HEK293 (cell line): ENCODE data around the gene B9D1.
A peak's percentile ranks its signal among the peaks of the same experiment; 100 is the strongest.

Experiments
- CTCF ChIA-PET: fragments of 350-600 bp; formaldehyde crosslinking; extraction: SDS; loops from one replicate; lab custom pipeline; 2021; ENCODE audit warnings: antibody characterized with exemption; lab: Yijun Ruan, JAX
- POLR2A ChIA-PET: fragments of 300-600 bp; formaldehyde crosslinking; extraction: SDS; loops from one replicate; lab custom pipeline; 2020; ENCODE audit warnings: antibody characterized with exemption, inconsistent platforms; lab: Yijun Ruan, JAX
- H3K27ac ChIP-seq: fragments of 200-500 bp; sonication (Bioruptor generic); 2 replicates; pipeline ENCODE4 v1.5.1; 2014; ENCODE audit warnings: low read depth, low read length, control low read depth, inconsistent platforms; ENCODE audit errors: extremely low read depth
- H3K36me3 ChIP-seq, 2 experiments: fragments of 200-500 bp in 1 of 2; sonication (Bioruptor generic) in 1 of 2; 1 replicate in 1 of 2; 2 replicates in 1 of 2; pipeline ENCODE4 v1.5.1; 2014 to 2017; ENCODE audit warnings: inconsistent platforms in 2 of 2, low read length in 2 of 2; ENCODE audit not compliant: control insufficient read depth in 2 of 2, insufficient read depth in 1 of 2
- H3K4me1 ChIP-seq: fragments of 200-500 bp; sonication (Bioruptor generic); 2 replicates; pipeline ENCODE4 v1.5.1; 2014; ENCODE audit warnings: mild to moderate bottlenecking, low read length, inconsistent platforms; ENCODE audit not compliant: control insufficient read depth, insufficient read depth
- H3K4me3 ChIP-seq: 2 replicates; pipeline ENCODE4 v1.5.1; 2011; ENCODE audit warnings: low read depth, mild to moderate bottlenecking, control low read depth, low read length, moderate library complexity
- H3K9me3 ChIP-seq: fragments of 200-500 bp; sonication (Bioruptor generic); 2 replicates; pipeline ENCODE4 v1.5.1; 2014; ENCODE audit warnings: low read depth, low read length, inconsistent platforms; ENCODE audit not compliant: control insufficient read depth, insufficient read depth
- GLIS1 ChIP-seq: fragments of 450-650 bp; formaldehyde crosslinking; IDR thresholded peaks from 2 replicates; pipeline ENCODE4 v1.5.1; 2016; ENCODE audit warnings: missing biosample characterization, missing genetic modification characterization
- GLIS2 ChIP-seq: fragments of 450-650 bp; formaldehyde crosslinking; IDR thresholded peaks from 2 replicates; pipeline ENCODE4 v1.5.1; 2016; ENCODE audit warnings: missing biosample characterization, missing genetic modification characterization
- KLF1 ChIP-seq: fragments of 450-650 bp; formaldehyde crosslinking; IDR thresholded peaks from 2 replicates; pipeline ENCODE4 v1.5.1; 2016; ENCODE audit warnings: missing biosample characterization, missing genetic modification characterization
- KLF16 ChIP-seq: fragments of 450-650 bp; formaldehyde crosslinking; IDR thresholded peaks from 2 replicates; pipeline ENCODE4 v1.5.1; 2017; ENCODE audit warnings: missing biosample characterization, missing genetic modification characterization
- MZF1 ChIP-seq: fragments of 450-650 bp; formaldehyde crosslinking; IDR thresholded peaks from 2 replicates; pipeline ENCODE4 v1.5.1; 2017; ENCODE audit warnings: missing biosample characterization, missing genetic modification characterization, borderline replicate concordance
- SCRT1 ChIP-seq: fragments of 450-650 bp; formaldehyde crosslinking; IDR thresholded peaks from 2 replicates; pipeline ENCODE4 v1.5.1; 2016; ENCODE audit warnings: missing biosample characterization, missing genetic modification characterization, borderline replicate concordance
- SP2 ChIP-seq: fragments of 450-650 bp; formaldehyde crosslinking; IDR thresholded peaks from 2 replicates; pipeline ENCODE4 v1.5.1; 2016; ENCODE audit warnings: missing biosample characterization, missing genetic modification characterization
- SP7 ChIP-seq: fragments of 450-650 bp; formaldehyde crosslinking; IDR thresholded peaks from 2 replicates; pipeline ENCODE4 v1.5.1; 2016; ENCODE audit warnings: missing biosample characterization, missing genetic modification characterization
- WT1 ChIP-seq: fragments of 450-650 bp; formaldehyde crosslinking; IDR thresholded peaks from 2 replicates; pipeline ENCODE4 v1.5.1; 2016; ENCODE audit warnings: missing biosample characterization, missing genetic modification characterization
- ZBTB20 ChIP-seq: fragments of 450-650 bp; formaldehyde crosslinking; IDR thresholded peaks from 2 replicates; pipeline ENCODE4 v1.5.1; 2016; ENCODE audit warnings: missing biosample characterization, missing genetic modification characterization
- ZBTB8A ChIP-seq: fragments of 450-650 bp; formaldehyde crosslinking; IDR thresholded peaks from 2 replicates; pipeline ENCODE4 v1.5.1; 2016; ENCODE audit warnings: missing biosample characterization, missing genetic modification characterization
- ZIC2 ChIP-seq: fragments of 450-650 bp; formaldehyde crosslinking; IDR thresholded peaks from 2 replicates; pipeline ENCODE4 v1.5.1; 2016; ENCODE audit warnings: missing biosample characterization, missing genetic modification characterization
- ZNF23 ChIP-seq: fragments of 450-650 bp; formaldehyde crosslinking; IDR thresholded peaks from 2 replicates; pipeline ENCODE4 v1.5.1; 2016; ENCODE audit warnings: missing biosample characterization, missing genetic modification characterization, borderline replicate concordance
- ZNF239 ChIP-seq: fragments of 450-650 bp; formaldehyde crosslinking; IDR thresholded peaks from 2 replicates; pipeline ENCODE4 v1.5.1; 2016; ENCODE audit warnings: missing biosample characterization, missing genetic modification characterization
- ZNF341 ChIP-seq: fragments of 450-650 bp; formaldehyde crosslinking; IDR thresholded peaks from 2 replicates; pipeline ENCODE4; 2016; ENCODE audit warnings: low read depth, missing biosample characterization, missing genetic modification characterization
- ZNF394 ChIP-seq: fragments of 450-650 bp; formaldehyde crosslinking; IDR thresholded peaks from 2 replicates; pipeline ENCODE4 v1.5.1; 2016; ENCODE audit warnings: missing biosample characterization, missing genetic modification characterization, mild to moderate bottlenecking, moderate library complexity, borderline replicate concordance
- ZNF48 ChIP-seq: fragments of 450-650 bp; formaldehyde crosslinking; IDR thresholded peaks from 2 replicates; pipeline ENCODE4 v1.5.1; 2016; ENCODE audit warnings: missing biosample characterization, missing genetic modification characterization
- ZNF529 ChIP-seq: fragments of 450-650 bp; formaldehyde crosslinking; IDR thresholded peaks from 2 replicates; pipeline ENCODE4 v1.5.1; 2017; ENCODE audit warnings: missing genetic modification characterization, missing biosample characterization; ENCODE audit not compliant: insufficient replicate concordance
- ZNF561 ChIP-seq: fragments of 450-650 bp; IDR thresholded peaks from 2 replicates; pipeline ENCODE4 v1.5.1; 2018; ENCODE audit warnings: missing biosample characterization, missing genetic modification characterization, borderline replicate concordance
- ZNF600 ChIP-seq: fragments of 450-650 bp; formaldehyde crosslinking; IDR thresholded peaks from 2 replicates; pipeline ENCODE4 v1.5.1; 2016; ENCODE audit warnings: missing biosample characterization, missing genetic modification characterization
- ZNF610 ChIP-seq: fragments of 450-650 bp; formaldehyde crosslinking; IDR thresholded peaks from 2 replicates; pipeline ENCODE4 v1.5.1; 2016; ENCODE audit warnings: missing biosample characterization, missing genetic modification characterization, borderline replicate concordance
- ZNF621 ChIP-seq: fragments of 450-650 bp; formaldehyde crosslinking; IDR thresholded peaks from 2 replicates; pipeline ENCODE4 v1.5.1; 2017; ENCODE audit warnings: missing biosample characterization, missing genetic modification characterization
- ZNF747 ChIP-seq: fragments of 450-650 bp; formaldehyde crosslinking; IDR thresholded peaks from 2 replicates; pipeline ENCODE4 v1.5.1; 2016; ENCODE audit warnings: missing biosample characterization, missing genetic modification characterization
- ZNF785 ChIP-seq: fragments of 450-650 bp; formaldehyde crosslinking; IDR thresholded peaks from 2 replicates; pipeline ENCODE4 v1.5.1; 2016; ENCODE audit warnings: missing biosample characterization, missing genetic modification characterization
- ZNF792 ChIP-seq: fragments of 450-650 bp; formaldehyde crosslinking; IDR thresholded peaks from 2 replicates; pipeline ENCODE4 v1.5.1; 2016; ENCODE audit warnings: missing biosample characterization, missing genetic modification characterization
- ZSCAN16 ChIP-seq: fragments of 450-650 bp; formaldehyde crosslinking; IDR thresholded peaks from 2 replicates; pipeline ENCODE4 v1.5.1; 2016; ENCODE audit warnings: missing biosample characterization, missing genetic modification characterization
- TF ChIP-seq, protein P1 (sequence below): fragments of 450-650 bp; formaldehyde crosslinking; IDR thresholded peaks from 2 replicates; pipeline ENCODE4 v1.5.1; 2016; ENCODE audit warnings: missing biosample characterization, missing genetic modification characterization
- TF ChIP-seq, protein P2 (sequence below): fragments of 450-650 bp; formaldehyde crosslinking; IDR thresholded peaks from 2 replicates; pipeline ENCODE4 v1.5.1; 2016; ENCODE audit warnings: missing biosample characterization, missing genetic modification characterization
- TF ChIP-seq, protein P3 (sequence below): fragments of 450-650 bp; formaldehyde crosslinking; IDR thresholded peaks from 2 replicates; pipeline ENCODE4 v1.5.1; 2016; ENCODE audit warnings: missing biosample characterization, missing genetic modification characterization

B9D1 gene

DNA sequence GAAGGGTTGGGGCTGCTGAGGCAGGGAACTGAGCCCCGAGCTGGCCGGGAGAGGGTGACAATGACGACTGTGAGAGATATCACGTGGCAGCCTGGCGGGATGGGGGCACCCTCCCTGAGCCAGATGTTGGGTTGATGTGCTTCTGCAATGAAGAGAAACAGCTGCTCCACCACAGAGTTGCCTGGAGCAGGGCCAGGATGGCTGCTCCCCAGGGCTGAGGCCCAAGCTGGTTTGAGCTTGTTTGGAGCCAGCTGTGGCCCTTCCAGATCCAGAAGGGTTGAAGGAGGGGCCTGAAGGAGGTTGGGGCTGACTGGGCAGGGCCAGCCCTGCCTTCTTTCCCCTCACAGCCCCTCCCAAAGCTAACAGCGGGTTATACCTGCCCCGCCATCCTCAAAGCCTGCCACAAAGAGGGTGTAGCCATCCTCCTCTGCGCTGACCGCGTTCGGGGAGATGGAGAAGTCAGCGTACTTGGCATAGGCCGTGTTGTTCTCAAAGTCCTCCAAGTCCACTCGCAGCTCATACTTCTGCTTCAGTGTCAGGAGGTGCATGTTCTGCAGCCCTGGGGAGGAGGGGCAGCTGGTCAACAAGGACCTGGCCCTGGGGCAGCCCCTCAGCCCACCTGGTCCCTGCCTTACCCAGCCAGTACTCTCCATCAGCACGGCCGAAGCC is 22.3 kb upstream of the B9D1 start:
- CTCF ChIA-PET = no interaction called here
- Histone ChIP-seq H3K4me1 (peaks cover 17% of the 10 kb centered on the region), H3K36me3 (peaks cover 19 to 56% of the 10 kb centered on the region in 2 experiments), H3K9me3 (no peaks in the 10 kb centered on the region), H3K27ac (0 out of 2 replicates have a peak overlapping the region, but pooled peaks have one; percentile 31), H3K4me3 (no peak overlapping the region)
- TF ChIP-seq SP7 (tag by site-specific recombination) (no peak), ZNF621 (tag by site-specific recombination) (no peak), ZNF341 (tag by site-specific recombination) (no peak), ZNF792 (no peak), ZNF48 (tag by site-specific recombination) (no peak), SCRT1 (tag by site-specific recombination) (no peak), ZNF600 (tag by site-specific recombination) (0 out of 2 replicates have a peak, but pooled peaks have one; percentile 19), ZNF747 (tag by site-specific recombination) (no peak), KLF16 (no peak), ZNF23 (tag by site-specific recombination) (no peak), ZNF394 (peak; percentile 63; the same call in 1 of the 2 replicates), ZNF610 (no peak), KLF1 (tag by site-specific recombination) (peak; percentile 59), ZBTB8A (tag by site-specific recombination) (peak; percentile 45; the same call in 1 of the 2 replicates), ZNF529 (tag by site-specific recombination) (no peak), GLIS2 (tag by site-specific recombination) (no peak), ZNF561 (tag by site-specific recombination) (peak; percentile 24; the same call in 1 of the 2 replicates), ZNF785 (tag by site-specific recombination) (no peak), ZSCAN16 (tag by site-specific recombination) (no peak), WT1 (tag by site-specific recombination) (no peak), ZIC2 (tag by site-specific recombination) (peak; percentile 59; the same call in 1 of the 2 replicates), MZF1 (no peak), ZNF239 (tag by site-specific recombination) (no peak), SP2 (tag by site-specific recombination) (peak; percentile 12; the same call in 1 of the 2 replicates), GLIS1 (peak; percentile 46), ZBTB20 (tag by site-specific recombination) (peak; percentile 11; the same call in 1 of the 2 replicates)
- TF ChIP-seq, protein P1, sequence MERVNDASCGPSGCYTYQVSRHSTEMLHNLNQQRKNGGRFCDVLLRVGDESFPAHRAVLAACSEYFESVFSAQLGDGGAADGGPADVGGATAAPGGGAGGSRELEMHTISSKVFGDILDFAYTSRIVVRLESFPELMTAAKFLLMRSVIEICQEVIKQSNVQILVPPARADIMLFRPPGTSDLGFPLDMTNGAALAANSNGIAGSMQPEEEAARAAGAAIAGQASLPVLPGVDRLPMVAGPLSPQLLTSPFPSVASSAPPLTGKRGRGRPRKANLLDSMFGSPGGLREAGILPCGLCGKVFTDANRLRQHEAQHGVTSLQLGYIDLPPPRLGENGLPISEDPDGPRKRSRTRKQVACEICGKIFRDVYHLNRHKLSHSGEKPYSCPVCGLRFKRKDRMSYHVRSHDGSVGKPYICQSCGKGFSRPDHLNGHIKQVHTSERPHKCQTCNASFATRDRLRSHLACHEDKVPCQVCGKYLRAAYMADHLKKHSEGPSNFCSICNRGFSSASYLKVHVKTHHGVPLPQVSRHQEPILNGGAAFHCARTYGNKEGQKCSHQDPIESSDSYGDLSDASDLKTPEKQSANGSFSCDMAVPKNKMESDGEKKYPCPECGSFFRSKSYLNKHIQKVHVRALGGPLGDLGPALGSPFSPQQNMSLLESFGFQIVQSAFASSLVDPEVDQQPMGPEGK (tag by site-specific recombination) = no peak
- TF ChIP-seq, protein P2, sequence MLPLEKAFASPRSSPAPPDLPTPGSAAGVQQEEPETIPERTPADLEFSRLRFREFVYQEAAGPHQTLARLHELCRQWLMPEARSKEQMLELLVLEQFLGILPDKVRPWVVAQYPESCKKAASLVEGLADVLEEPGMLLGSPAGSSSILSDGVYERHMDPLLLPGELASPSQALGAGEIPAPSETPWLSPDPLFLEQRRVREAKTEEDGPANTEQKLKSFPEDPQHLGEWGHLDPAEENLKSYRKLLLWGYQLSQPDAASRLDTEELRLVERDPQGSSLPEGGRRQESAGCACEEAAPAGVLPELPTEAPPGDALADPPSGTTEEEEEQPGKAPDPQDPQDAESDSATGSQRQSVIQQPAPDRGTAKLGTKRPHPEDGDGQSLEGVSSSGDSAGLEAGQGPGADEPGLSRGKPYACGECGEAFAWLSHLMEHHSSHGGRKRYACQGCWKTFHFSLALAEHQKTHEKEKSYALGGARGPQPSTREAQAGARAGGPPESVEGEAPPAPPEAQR (tag by site-specific recombination) = no peak
- TF ChIP-seq, protein P3, sequence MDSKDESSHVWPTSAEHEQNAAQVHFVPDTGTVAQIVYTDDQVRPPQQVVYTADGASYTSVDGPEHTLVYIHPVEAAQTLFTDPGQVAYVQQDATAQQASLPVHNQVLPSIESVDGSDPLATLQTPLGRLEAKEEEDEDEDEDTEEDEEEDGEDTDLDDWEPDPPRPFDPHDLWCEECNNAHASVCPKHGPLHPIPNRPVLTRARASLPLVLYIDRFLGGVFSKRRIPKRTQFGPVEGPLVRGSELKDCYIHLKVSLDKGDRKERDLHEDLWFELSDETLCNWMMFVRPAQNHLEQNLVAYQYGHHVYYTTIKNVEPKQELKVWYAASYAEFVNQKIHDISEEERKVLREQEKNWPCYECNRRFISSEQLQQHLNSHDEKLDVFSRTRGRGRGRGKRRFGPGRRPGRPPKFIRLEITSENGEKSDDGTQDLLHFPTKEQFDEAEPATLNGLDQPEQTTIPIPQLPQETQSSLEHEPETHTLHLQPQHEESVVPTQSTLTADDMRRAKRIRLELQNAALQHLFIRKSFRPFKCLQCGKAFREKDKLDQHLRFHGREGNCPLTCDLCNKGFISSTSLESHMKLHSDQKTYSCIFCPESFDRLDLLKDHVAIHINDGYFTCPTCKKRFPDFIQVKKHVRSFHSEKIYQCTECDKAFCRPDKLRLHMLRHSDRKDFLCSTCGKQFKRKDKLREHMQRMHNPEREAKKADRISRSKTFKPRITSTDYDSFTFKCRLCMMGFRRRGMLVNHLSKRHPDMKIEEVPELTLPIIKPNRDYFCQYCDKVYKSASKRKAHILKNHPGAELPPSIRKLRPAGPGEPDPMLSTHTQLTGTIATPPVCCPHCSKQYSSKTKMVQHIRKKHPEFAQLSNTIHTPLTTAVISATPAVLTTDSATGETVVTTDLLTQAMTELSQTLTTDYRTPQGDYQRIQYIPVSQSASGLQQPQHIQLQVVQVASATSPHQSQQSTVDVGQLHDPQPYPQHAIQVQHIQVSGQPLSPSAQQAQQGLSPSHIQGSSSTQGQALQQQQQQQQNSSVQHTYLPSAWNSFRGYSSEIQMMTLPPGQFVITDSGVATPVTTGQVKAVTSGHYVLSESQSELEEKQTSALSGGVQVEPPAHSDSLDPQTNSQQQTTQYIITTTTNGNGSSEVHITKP (tag by site-specific recombination) = no peak
- POLR2A ChIA-PET = interaction anchor here (1.5 to 1.6 kb wide), 2 partner anchors 9 to 20 kb away, joined by 3 to 4 read pairs; no protein-coding TSS in a partner anchor
